H1 (cell line): ENCODE data around the gene C5orf34.

Experiments
- BRCA1 ChIP-seq: IDR thresholded peaks from 2 replicates; pipeline ENCODE4 v1.6.1; 2012; ENCODE audit warnings: low read depth, low read length, improper control_type of control experiment
- CBX5 ChIP-seq: fragments of 300-800, 300-1000 bp; sonication (generic); IDR thresholded peaks from 2 replicates; pipeline ENCODE4 v1.7.1; 2016; ENCODE audit warnings: antibody characterized with exemption, low read length, low read depth
- CREB1 ChIP-seq: IDR thresholded peaks from 2 replicates; pipeline ENCODE4 v1.6.1; 2012; ENCODE audit warnings: inconsistent platforms
- JUND ChIP-seq: IDR thresholded peaks from 2 replicates; pipeline ENCODE4 v1.6.1; 2011; ENCODE audit warnings: mild to moderate bottlenecking, improper control_type of control experiment, low read length
- KDM1A ChIP-seq: fragments of 200-600, 300-600 bp; sonication (generic); IDR thresholded peaks from 2 replicates; pipeline ENCODE4 v1.7.1; 2016; ENCODE audit warnings: mild to moderate bottlenecking, low read length, borderline replicate concordance
- POLR2A ChIP-seq, 2 experiments: IDR thresholded peaks; 1 replicate in 1 of 2; 2 replicates in 1 of 2; pipeline ENCODE4 v1.6.1; 2011; ENCODE audit warnings: low read depth in 2 of 2, low read length in 2 of 2, mild to moderate bottlenecking in 2 of 2; ENCODE audit errors: control extremely low read depth in 1 of 2
- RXRA ChIP-seq: IDR thresholded peaks from 2 replicates; pipeline ENCODE4 v1.6.1; 2011; ENCODE audit warnings: low read depth, mild to moderate bottlenecking, low read length, moderate library complexity; ENCODE audit not compliant: insufficient read depth
- SIN3A ChIP-seq, 2 experiments: IDR thresholded peaks in 1 of 2; conservative IDR thresholded peaks in 1 of 2; 2 replicates each; pipeline ENCODE4 v1.6.1; 2011 to 2012; ENCODE audit warnings: low read length in 2 of 2, improper control_type of control experiment in 1 of 2, low read depth in 1 of 2, mild to moderate bottlenecking in 1 of 2
- TAF1 ChIP-seq: IDR thresholded peaks from 2 replicates; pipeline ENCODE4 v1.6.1; 2011; ENCODE audit warnings: mild to moderate bottlenecking, low read depth, low read length
- ZNF274 ChIP-seq: IDR thresholded peaks from 2 replicates; pipeline ENCODE4 v1.7.0; 2012; ENCODE audit warnings: low read length, borderline replicate concordance; ENCODE audit errors: extremely low read depth
- TF ChIP-seq, protein P1 (sequence below), 3 experiments: IDR thresholded peaks; 1 replicate in 2 of 3; 2 replicates in 1 of 3; pipeline versions ENCODE4 v1.5.1 to v1.6.1; 2011; ENCODE audit warnings: low read length in 3 of 3, mild to moderate bottlenecking in 3 of 3, inconsistent platforms in 2 of 3, low read depth in 1 of 3, moderate library complexity in 1 of 3; ENCODE audit not compliant: insufficient read depth in 1 of 3; ENCODE audit errors: control extremely low read depth in 1 of 3
- TF ChIP-seq, protein P2 (sequence below): IDR thresholded peaks from 2 replicates; pipeline ENCODE4 v1.6.1; 2012; ENCODE audit warnings: low read length, inconsistent platforms

DNA sequence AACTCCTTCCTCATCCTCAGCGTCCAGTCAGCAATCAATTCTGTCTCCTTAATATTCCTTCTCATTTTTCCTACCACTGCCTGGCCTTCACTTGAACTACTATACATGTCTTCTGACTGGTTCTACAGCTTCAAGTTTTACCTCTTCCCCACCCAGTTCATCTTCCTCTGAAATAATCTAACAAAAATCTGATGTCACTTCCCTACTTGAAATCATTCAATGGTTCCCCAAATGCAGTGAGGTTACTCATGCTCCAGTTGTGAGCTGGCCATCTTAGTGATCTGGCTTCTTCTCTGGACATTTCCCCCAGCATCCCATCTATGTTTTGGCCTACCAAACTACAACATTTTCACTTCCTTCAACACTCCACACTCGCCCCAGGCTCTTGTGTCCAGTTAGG, 16.4 kb downstream of the C5orf34 start:
- TF ChIP-seq KDM1A, result no peak
- no peak for TF ChIP-seq CBX5
- TF ChIP-seq BRCA1, result no peak
- TF ChIP-seq, protein P1, sequence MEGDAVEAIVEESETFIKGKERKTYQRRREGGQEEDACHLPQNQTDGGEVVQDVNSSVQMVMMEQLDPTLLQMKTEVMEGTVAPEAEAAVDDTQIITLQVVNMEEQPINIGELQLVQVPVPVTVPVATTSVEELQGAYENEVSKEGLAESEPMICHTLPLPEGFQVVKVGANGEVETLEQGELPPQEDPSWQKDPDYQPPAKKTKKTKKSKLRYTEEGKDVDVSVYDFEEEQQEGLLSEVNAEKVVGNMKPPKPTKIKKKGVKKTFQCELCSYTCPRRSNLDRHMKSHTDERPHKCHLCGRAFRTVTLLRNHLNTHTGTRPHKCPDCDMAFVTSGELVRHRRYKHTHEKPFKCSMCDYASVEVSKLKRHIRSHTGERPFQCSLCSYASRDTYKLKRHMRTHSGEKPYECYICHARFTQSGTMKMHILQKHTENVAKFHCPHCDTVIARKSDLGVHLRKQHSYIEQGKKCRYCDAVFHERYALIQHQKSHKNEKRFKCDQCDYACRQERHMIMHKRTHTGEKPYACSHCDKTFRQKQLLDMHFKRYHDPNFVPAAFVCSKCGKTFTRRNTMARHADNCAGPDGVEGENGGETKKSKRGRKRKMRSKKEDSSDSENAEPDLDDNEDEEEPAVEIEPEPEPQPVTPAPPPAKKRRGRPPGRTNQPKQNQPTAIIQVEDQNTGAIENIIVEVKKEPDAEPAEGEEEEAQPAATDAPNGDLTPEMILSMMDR (IDR thresholded peaks at IDR 0.05; ENCODE audit: control extremely low read depth in 1 of 3, insufficient read depth in 1 of 3, low read depth in 1 of 3, low read length in 3 of 3), result no peak
- no peak for TF ChIP-seq POLR2A (IDR thresholded peaks at IDR 0.05; ENCODE audit: control extremely low read depth in 1 of 2, low read depth in 2 of 2, low read length in 2 of 2)
- TF ChIP-seq CREB1, result no peak
- no peak for TF ChIP-seq ZNF274
- TF ChIP-seq SIN3A (conservative IDR thresholded peaks at IDR 0.05 in 1 of 2, IDR thresholded peaks at IDR 0.05 in 1 of 2; ENCODE audit: low read depth in 1 of 2, low read length in 2 of 2), result no peak
- TF ChIP-seq JUND, result no peak
- no peak for TF ChIP-seq RXRA
- TF ChIP-seq, protein P2, sequence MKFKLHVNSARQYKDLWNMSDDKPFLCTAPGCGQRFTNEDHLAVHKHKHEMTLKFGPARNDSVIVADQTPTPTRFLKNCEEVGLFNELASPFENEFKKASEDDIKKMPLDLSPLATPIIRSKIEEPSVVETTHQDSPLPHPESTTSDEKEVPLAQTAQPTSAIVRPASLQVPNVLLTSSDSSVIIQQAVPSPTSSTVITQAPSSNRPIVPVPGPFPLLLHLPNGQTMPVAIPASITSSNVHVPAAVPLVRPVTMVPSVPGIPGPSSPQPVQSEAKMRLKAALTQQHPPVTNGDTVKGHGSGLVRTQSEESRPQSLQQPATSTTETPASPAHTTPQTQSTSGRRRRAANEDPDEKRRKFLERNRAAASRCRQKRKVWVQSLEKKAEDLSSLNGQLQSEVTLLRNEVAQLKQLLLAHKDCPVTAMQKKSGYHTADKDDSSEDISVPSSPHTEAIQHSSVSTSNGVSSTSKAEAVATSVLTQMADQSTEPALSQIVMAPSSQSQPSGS, result no peak
- no peak for TF ChIP-seq TAF1
